Measurements from ENCODE around the gene ST3GAL3. TPM values are rescaled to one million over a fixed set of nuclear protein-coding genes. Genes with fewer than 3 reads are reported as not detected.

Gene ST3GAL3
- total and polyA plus RNA-seq, 2 of the 13 experiments (the other 11 are each of a cell fraction or from before 2014, with no cell fraction given), result 5.1 to 8.1 TPM

DNA sequence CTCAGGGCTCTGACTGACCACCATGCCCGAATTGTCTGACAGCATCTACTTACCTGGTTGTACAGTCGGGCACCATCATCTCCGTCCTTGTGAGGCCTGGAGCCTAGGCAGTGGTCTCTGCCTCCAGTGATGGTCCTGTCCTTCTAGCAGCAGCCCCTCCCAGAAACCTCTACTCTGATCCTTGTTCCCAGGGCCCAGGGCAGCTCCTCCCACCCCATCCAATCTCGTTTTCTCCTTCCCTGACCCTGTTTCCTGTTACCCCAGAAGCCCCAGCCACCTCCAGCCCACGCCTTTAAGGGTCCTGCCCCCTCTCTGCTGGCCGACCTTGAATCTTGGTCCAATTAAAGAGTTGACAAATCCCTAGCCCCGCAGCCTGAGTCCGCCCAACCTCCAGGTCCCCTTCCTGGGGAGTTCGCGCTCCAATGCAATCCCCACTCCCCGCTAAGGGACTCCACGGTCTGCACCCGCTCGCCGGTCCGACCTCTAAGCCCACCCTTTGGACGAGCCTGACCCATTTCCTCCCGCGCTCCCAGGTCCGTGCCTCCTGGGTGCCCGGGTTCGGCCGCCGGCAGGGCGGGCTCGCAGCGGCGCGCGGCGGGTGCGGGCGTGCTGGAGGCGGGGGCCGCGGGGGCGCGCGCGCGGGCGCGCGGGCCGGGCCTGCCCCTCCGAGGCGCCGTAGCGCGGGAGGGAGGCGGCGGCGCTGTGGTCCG lies 271.4 kb downstream of the ST3GAL3 start, which contains the start of gene B4GALT2 (continued):
- TF ChIP-seq YY1 (IDR thresholded peaks at IDR 0.05; ENCODE audit: insufficient read depth, insufficient replicate concordance, low read depth, low read length) (peak; percentile 22), RBFOX2 (IDR thresholded peaks at IDR 0.05; ENCODE audit: low read depth, low read length) (peak; percentile 50; the same call in 1 of the 2 replicates), ZNF431 (CRISPR knock-in tag; IDR thresholded peaks at IDR 0.05; ENCODE audit: borderline replicate concordance, low read depth) (0 out of 2 replicates have a peak, but pooled peaks have one; percentile 2), DNMT1 (CRISPR knock-in tag; IDR thresholded peaks at IDR 0.05) (0 out of 2 replicates have a peak, but pooled peaks have one; percentile 26), ZNF501 (CRISPR knock-in tag; IDR thresholded peaks at IDR 0.05) (peak; percentile 48), AGO1 (IDR thresholded peaks at IDR 0.05; ENCODE audit: low read depth, low read length, poor library complexity, severe bottlenecking) (peak; percentile 80), CHCHD3 (CRISPR knock-in tag; IDR thresholded peaks at IDR 0.05) (no peak), YEATS4 (CRISPR knock-in tag; IDR thresholded peaks at IDR 0.05; ENCODE audit: borderline replicate concordance) (peak; percentile 72), ZNF670 (CRISPR knock-in tag; IDR thresholded peaks at IDR 0.05; ENCODE audit: borderline replicate concordance) (0 out of 2 replicates have a peak, but pooled peaks have one; percentile 38)
- TF ChIP-seq, protein P1, sequence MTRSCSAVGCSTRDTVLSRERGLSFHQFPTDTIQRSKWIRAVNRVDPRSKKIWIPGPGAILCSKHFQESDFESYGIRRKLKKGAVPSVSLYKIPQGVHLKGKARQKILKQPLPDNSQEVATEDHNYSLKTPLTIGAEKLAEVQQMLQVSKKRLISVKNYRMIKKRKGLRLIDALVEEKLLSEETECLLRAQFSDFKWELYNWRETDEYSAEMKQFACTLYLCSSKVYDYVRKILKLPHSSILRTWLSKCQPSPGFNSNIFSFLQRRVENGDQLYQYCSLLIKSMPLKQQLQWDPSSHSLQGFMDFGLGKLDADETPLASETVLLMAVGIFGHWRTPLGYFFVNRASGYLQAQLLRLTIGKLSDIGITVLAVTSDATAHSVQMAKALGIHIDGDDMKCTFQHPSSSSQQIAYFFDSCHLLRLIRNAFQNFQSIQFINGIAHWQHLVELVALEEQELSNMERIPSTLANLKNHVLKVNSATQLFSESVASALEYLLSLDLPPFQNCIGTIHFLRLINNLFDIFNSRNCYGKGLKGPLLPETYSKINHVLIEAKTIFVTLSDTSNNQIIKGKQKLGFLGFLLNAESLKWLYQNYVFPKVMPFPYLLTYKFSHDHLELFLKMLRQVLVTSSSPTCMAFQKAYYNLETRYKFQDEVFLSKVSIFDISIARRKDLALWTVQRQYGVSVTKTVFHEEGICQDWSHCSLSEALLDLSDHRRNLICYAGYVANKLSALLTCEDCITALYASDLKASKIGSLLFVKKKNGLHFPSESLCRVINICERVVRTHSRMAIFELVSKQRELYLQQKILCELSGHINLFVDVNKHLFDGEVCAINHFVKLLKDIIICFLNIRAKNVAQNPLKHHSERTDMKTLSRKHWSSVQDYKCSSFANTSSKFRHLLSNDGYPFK (CRISPR knock-in tag; IDR thresholded peaks at IDR 0.05; ENCODE audit: borderline replicate concordance), result 0 out of 2 replicates have a peak, but pooled peaks have one; percentile 38
- TF ChIP-seq, protein P2, sequence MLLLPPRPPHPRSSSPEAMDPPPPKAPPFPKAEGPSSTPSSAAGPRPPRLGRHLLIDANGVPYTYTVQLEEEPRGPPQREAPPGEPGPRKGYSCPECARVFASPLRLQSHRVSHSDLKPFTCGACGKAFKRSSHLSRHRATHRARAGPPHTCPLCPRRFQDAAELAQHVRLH (CRISPR knock-in tag; IDR thresholded peaks at IDR 0.05; ENCODE audit: borderline replicate concordance, low read depth), result no peak
- TF ChIP-seq, protein P3, sequence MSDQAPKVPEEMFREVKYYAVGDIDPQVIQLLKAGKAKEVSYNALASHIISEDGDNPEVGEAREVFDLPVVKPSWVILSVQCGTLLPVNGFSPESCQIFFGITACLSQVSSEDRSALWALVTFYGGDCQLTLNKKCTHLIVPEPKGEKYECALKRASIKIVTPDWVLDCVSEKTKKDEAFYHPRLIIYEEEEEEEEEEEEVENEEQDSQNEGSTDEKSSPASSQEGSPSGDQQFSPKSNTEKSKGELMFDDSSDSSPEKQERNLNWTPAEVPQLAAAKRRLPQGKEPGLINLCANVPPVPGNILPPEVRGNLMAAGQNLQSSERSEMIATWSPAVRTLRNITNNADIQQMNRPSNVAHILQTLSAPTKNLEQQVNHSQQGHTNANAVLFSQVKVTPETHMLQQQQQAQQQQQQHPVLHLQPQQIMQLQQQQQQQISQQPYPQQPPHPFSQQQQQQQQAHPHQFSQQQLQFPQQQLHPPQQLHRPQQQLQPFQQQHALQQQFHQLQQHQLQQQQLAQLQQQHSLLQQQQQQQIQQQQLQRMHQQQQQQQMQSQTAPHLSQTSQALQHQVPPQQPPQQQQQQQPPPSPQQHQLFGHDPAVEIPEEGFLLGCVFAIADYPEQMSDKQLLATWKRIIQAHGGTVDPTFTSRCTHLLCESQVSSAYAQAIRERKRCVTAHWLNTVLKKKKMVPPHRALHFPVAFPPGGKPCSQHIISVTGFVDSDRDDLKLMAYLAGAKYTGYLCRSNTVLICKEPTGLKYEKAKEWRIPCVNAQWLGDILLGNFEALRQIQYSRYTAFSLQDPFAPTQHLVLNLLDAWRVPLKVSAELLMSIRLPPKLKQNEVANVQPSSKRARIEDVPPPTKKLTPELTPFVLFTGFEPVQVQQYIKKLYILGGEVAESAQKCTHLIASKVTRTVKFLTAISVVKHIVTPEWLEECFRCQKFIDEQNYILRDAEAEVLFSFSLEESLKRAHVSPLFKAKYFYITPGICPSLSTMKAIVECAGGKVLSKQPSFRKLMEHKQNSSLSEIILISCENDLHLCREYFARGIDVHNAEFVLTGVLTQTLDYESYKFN (CRISPR knock-in tag; conservative IDR thresholded peaks at IDR 0.05), result peak; percentile 64
- TF ChIP-seq, protein P4, sequence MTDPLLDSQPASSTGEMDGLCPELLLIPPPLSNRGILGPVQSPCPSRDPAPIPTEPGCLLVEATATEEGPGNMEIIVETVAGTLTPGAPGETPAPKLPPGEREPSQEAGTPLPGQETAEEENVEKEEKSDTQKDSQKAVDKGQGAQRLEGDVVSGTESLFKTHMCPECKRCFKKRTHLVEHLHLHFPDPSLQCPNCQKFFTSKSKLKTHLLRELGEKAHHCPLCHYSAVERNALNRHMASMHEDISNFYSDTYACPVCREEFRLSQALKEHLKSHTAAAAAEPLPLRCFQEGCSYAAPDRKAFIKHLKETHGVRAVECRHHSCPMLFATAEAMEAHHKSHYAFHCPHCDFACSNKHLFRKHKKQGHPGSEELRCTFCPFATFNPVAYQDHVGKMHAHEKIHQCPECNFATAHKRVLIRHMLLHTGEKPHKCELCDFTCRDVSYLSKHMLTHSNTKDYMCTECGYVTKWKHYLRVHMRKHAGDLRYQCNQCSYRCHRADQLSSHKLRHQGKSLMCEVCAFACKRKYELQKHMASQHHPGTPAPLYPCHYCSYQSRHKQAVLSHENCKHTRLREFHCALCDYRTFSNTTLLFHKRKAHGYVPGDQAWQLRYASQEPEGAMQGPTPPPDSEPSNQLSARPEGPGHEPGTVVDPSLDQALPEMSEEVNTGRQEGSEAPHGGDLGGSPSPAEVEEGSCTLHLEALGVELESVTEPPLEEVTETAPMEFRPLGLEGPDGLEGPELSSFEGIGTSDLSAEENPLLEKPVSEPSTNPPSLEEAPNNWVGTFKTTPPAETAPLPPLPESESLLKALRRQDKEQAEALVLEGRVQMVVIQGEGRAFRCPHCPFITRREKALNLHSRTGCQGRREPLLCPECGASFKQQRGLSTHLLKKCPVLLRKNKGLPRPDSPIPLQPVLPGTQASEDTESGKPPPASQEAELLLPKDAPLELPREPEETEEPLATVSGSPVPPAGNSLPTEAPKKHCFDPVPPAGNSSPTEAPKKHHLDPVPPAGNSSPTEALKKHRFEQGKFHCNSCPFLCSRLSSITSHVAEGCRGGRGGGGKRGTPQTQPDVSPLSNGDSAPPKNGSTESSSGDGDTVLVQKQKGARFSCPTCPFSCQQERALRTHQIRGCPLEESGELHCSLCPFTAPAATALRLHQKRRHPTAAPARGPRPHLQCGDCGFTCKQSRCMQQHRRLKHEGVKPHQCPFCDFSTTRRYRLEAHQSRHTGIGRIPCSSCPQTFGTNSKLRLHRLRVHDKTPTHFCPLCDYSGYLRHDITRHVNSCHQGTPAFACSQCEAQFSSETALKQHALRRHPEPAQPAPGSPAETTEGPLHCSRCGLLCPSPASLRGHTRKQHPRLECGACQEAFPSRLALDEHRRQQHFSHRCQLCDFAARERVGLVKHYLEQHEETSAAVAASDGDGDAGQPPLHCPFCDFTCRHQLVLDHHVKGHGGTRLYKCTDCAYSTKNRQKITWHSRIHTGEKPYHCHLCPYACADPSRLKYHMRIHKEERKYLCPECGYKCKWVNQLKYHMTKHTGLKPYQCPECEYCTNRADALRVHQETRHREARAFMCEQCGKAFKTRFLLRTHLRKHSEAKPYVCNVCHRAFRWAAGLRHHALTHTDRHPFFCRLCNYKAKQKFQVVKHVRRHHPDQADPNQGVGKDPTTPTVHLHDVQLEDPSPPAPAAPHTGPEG (CRISPR knock-in tag; IDR thresholded peaks at IDR 0.05), result 0 out of 2 replicates have a peak, but pooled peaks have one; percentile 27

Data from HepG2 (cell line).